K562 (cell line): ENCODE measurements around the gene GIMAP7. TPM values are rescaled to one million over a fixed set of nuclear protein-coding genes. Genes with fewer than 3 reads are reported as not detected.
A peak's percentile ranks its signal among the peaks of the same experiment; 100 is the strongest.
"Not testable (repeated sequence)": the region's sequence is repeated elsewhere in the genome, so short reads cannot be mapped to it uniquely, and the experiment has no call there.

Experiments used
- ATAC-seq: fragments of 200-7000 bp; cut with Tn5 transposase; 3 replicates; pipeline ENCODE4 v1.9.1; 2020; ENCODE audit warnings: moderate library complexity
- BruUV-seq: library from RNA; stranded (reverse); fragments of 400-500 nt; replicated peaks from 2 replicates; lab custom pipeline; 2021; lab: Mats Ljungman, UMichigan
- CTCF ChIA-PET: fragments of 300-600 bp; formaldehyde crosslinking; extraction: SDS; loops from one replicate; lab custom pipeline; 2021; ENCODE audit warnings: low intra/inter-chr PET ratio; lab: Yijun Ruan, JAX
- POLR2A ChIA-PET: fragments of 300-600, 350-650 bp; sonication (Branson Sonifier 250); formaldehyde crosslinking; extraction: SDS; loops from one replicate; lab custom pipeline; 2021; ENCODE audit warnings: antibody characterized with exemption, inconsistent platforms; lab: Yijun Ruan, JAX
- DNase-seq, 4 experiments: peaks; one replicate each; pipeline versions ENCODE4 v3.0.0 to v3.0.0-alpha.2; 2011 to 2018; ENCODE audit warnings: low spot score in 3 of 4, mixed read lengths in 3 of 4; ENCODE audit errors: extremely low read depth in 1 of 4
- FAIRE-seq: peaks from 2 replicates; lab custom pipeline; 2011; peaks lifted over from hg19 to GRCh38; lab: Jason Lieb, UNC
- H2AFZ ChIP-seq: 2 replicates; pipeline ENCODE4 v1.6.0; 2011; ENCODE audit warnings: low read depth, low read length, control low read depth, inconsistent platforms
- H3K27ac ChIP-seq: fragments of 200-600 bp; 3 replicates; pipeline ENCODE4 v1.8.0; 2011; ENCODE audit warnings: low read depth, mild to moderate bottlenecking, control low read depth, inconsistent platforms, low read length, moderate library complexity, mixed read lengths; ENCODE audit errors: extremely low read depth
- H3K27me3 ChIP-seq, 2 experiments: fragments of 300-600 bp in 1 of 2; 2 replicates in 1 of 2; 3 replicates in 1 of 2; pipeline versions ENCODE4 v1.6.0 to v1.8.0; 2011; ENCODE audit warnings: inconsistent platforms in 2 of 2, low read length in 2 of 2, mild to moderate bottlenecking in 1 of 2, mixed read lengths in 1 of 2, moderate library complexity in 1 of 2; ENCODE audit not compliant: control insufficient read depth in 2 of 2, insufficient read depth in 2 of 2
- H3K36me3 ChIP-seq: fragments of 300-600 bp; 3 replicates; pipeline ENCODE4 v1.8.0; 2011; ENCODE audit warnings: mild to moderate bottlenecking, low read length, inconsistent platforms; ENCODE audit not compliant: control insufficient read depth, insufficient read depth
- H3K4me1 ChIP-seq, 2 experiments: fragments of 200-600 bp in 1 of 2; replicated peaks in 1 of 2; 2 replicates in 1 of 2; 3 replicates in 1 of 2; pipeline versions ENCODE4 v1.5.1 to v1.8.0; 2011; ENCODE audit warnings: inconsistent platforms in 2 of 2, low read length in 2 of 2, mild to moderate bottlenecking in 1 of 2, mixed read lengths in 1 of 2, moderate library complexity in 1 of 2; ENCODE audit not compliant: control insufficient read depth in 2 of 2, insufficient read depth in 2 of 2
- H3K4me2 ChIP-seq: 2 replicates; pipeline ENCODE4 v1.6.1; 2011; ENCODE audit warnings: low read length, control low read depth, inconsistent platforms, mixed read lengths; ENCODE audit not compliant: insufficient read depth
- H3K4me3 ChIP-seq: fragments of 200-600 bp; sonication (generic), shearing (Covaris generic); 2 replicates; pipeline ENCODE4 v1.5.1; 2016; ENCODE audit warnings: control low read depth, inconsistent platforms
- H3K79me2 ChIP-seq: fragments of 200-600 bp; 3 replicates; pipeline ENCODE4 v1.8.0; 2011; ENCODE audit warnings: low read length, inconsistent platforms; ENCODE audit not compliant: control insufficient read depth, insufficient read depth
- H3K9ac ChIP-seq, 2 experiments: 2 replicates each; pipeline versions ENCODE4 v1.6.0 to v1.6.1; 2011; ENCODE audit warnings: low read depth in 2 of 2, low read length in 2 of 2, control low read depth in 1 of 2, inconsistent platforms in 1 of 2, mild to moderate bottlenecking in 1 of 2, mixed read lengths in 1 of 2; ENCODE audit not compliant: insufficient read depth in 1 of 2
- H3K9me1 ChIP-seq: one replicate; pipeline ENCODE4 v1.6.0; 2011; ENCODE audit warnings: inconsistent platforms, mild to moderate bottlenecking, low read length, moderate library complexity; ENCODE audit not compliant: control insufficient read depth, insufficient read depth
- H3K9me3 ChIP-seq: replicated peaks from 2 replicates; pipeline ENCODE4 v1.5.1; 2011; ENCODE audit warnings: low read depth, low read length, inconsistent platforms; ENCODE audit not compliant: control insufficient read depth, insufficient read depth
- H4K20me1 ChIP-seq: replicated peaks from 2 replicates; pipeline ENCODE4 v1.6.1; 2011; ENCODE audit warnings: low read length, inconsistent platforms, mixed read lengths; ENCODE audit not compliant: control insufficient read depth, insufficient read depth
- BCOR ChIP-seq: fragments of 450-650 bp; IDR thresholded peaks from 2 replicates; pipeline ENCODE4 v1.6.1; 2016
- KDM1A ChIP-seq, 2 experiments: fragments of 450-650 bp; IDR thresholded peaks; 2 replicates each; pipeline ENCODE4 v1.6.1; 2016; ENCODE audit warnings: mild to moderate bottlenecking in 2 of 2
- SMARCA5 ChIP-seq: fragments of 450-650 bp; IDR thresholded peaks from 2 replicates; pipeline ENCODE4 v1.6.1; 2016
- ZNF146 ChIP-seq: IDR thresholded peaks from one replicate; pipeline ENCODE4 v1.6.1; 2018; ENCODE audit warnings: missing compliant biosample characterization; ENCODE audit not compliant: unreplicated experiment
- ZNF57 ChIP-seq: fragments of 450-650 bp; formaldehyde crosslinking; IDR thresholded peaks from 2 replicates; pipeline ENCODE4 v1.4.0; 2020; ENCODE audit warnings: mild to moderate bottlenecking, moderate library complexity
- WGBS: fragments of 100-300 bp; shearing (Covaris generic); methylation state at CpG from one replicate; pipeline ENCODE4 v1.1.6; 2016; ENCODE audit warnings: low coverage, mixed read lengths; ENCODE audit not compliant: insufficient coverage; ENCODE audit errors: missing lambda C conversion rate; 5-methylcytosine and 5-hydroxymethylcytosine counted together
- in situ Hi-C: fragments of 300-500 bp; cut with MboI; formaldehyde crosslinking; loops from 4 replicates; pipeline ENCODE4 v1.15.0; 2018; ENCODE audit warnings: inconsistent platforms, mixed read lengths
- intact Hi-C: fragments of 100-400 bp; cut with micrococcal nuclease; formaldehyde crosslinking; loops from 2 replicates; pipeline ENCODE4 v1.14.2; 2022
- polyA plus RNA-seq, 8 experiments: library from polyadenylated mRNA; depleted of rRNA in 4 of 8; stranded (reverse) in 5 of 8; unstranded in 3 of 8; fragments of >200 nt; fragmentation: Nextera tagmentation in 2 of 8; fragmentation: Illumina TruSeq in 1 of 8; extraction: Ambion mirVana in 2 of 8; extraction: Trizol in 1 of 8; gene quantifications; 2 replicates each; pipeline versions ENCODE4 v1.2.1 to v1.2.3, GENCODE V29; 2011 to 2014; ENCODE audit warnings: inconsistent platforms in 1 of 8, missing spikeins in 1 of 8
- total RNA-seq, 7 experiments: library from RNA; depleted of rRNA in 6 of 7; stranded (reverse); fragments of >200 nt in 6 of 7; fragmentation: Illumina TruSeq in 2 of 7; extraction: Trizol in 2 of 7; gene quantifications; 2 replicates each; pipeline versions ENCODE4 v1.2.1 to v1.2.3, GENCODE V29; 2011 to 2021; ENCODE audit warnings: low replicate concordance in 1 of 7

GIMAP7 gene
- total and polyA plus RNA-seq, 9 of the 15 experiments (the other 6 are each of a cell fraction or from before 2014, with no cell fraction given), result 0.42 TPM; not detected in 8

DNA sequence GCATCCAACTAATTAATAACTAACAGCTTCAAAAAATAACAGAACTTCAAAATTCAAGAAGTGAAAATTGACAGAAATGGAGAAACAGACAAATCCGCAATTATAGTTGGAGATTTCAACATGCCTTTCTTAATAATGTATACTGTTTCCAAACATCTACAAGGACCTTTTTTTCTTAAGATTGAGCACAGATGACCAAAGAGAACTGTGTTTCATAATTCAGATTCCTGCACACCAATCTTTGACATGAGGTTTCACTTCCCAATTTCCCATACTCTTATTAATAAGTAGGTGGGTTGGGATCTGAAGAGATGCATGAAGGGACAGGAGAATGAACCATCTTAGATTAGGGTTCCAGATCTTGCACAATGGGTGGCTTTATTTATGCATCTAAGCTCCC, 24.9 kb upstream of the GIMAP7 start:
- Histone ChIP-seq H3K36me3 (no peaks in the 10 kb centered on the region), H3K4me3 (no peak overlapping the region), H3K4me2 (no peak overlapping the region), H4K20me1 (no peaks in the 10 kb centered on the region), H2AFZ (no peak overlapping the region), H3K9me3 (no peaks in the 10 kb centered on the region), H3K9me1 (no peaks in the 10 kb centered on the region), H3K27ac (no peak overlapping the region), H3K4me1 (no peaks in the 10 kb centered on the region), H3K9ac (no peak overlapping the region), H3K79me2 (no peaks in the 10 kb centered on the region), H3K27me3 (peaks cover 2 to 8% of the 10 kb centered on the region in 2 experiments; a peak in 1 of 5 replicates)
- ChIA-PET POLR2A (no interaction called here), CTCF (no interaction called here)
- 0% methylated on average over 1 of the region's 1 CpG for WGBS
- FAIRE-seq (no peak), ATAC-seq (no peak), DNase-seq (no peak)
- in situ Hi-C loops, result no loop called here
- TF ChIP-seq ZNF57 (CRISPR knock-in tag), result no peak
- BruUV-seq, result no TSS peak
- intact Hi-C loops, result no loop called here

DNA sequence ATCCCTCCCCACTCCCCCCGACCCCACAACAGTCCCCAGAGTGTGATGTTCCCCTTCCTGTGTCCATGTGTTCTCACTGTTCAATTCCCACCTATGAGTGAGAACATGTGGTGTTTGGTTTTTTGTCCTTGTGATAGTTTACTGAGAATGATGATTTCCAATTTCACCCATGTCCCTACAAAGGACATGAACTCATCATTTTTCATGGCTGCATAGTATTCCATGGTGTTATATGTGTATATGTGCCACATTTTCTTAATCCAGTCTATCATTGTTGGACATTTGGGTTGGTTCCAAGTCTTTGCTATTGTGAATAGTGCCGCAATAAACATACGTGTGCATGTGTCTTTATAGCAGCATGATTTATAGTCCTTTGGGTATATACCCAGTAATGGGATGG, 21.2 kb upstream of the GIMAP7 start:
- DNase-seq, H3K9me1 ChIP-seq, H3K79me2 ChIP-seq, in situ Hi-C loops, CTCF ChIA-PET, H3K4me3 ChIP-seq, intact Hi-C loops, H3K4me1 ChIP-seq, H3K9ac ChIP-seq, ATAC-seq, H3K27ac ChIP-seq, H3K36me3 ChIP-seq, H4K20me1 ChIP-seq, H2AFZ ChIP-seq, POLR2A ChIA-PET, BruUV-seq, H3K4me2 ChIP-seq, H3K27me3 ChIP-seq, H3K9me3 ChIP-seq, FAIRE-seq: not testable (repeated sequence)
- WGBS, result 0% methylated on average over 1 of the region's 3 CpGs
- TF ChIP-seq SMARCA5 (0 out of 2 replicates have a peak, but pooled peaks have one; percentile 16), ZNF146 (CRISPR knock-in tag) (peak; percentile 70), KDM1A (IDR thresholded peaks at IDR 0.05) (peak; percentile 19 to 27; a peak in 1 of 4 replicates), BCOR (peak; percentile 83)
